Measurements from ENCODE around the gene SGK2.

- TF ChIP-seq CTCF (conservative IDR thresholded peaks at IDR 0.05; ENCODE audit: low read depth, low read length) (no peak), EZH2 (IDR thresholded peaks at IDR 0.05; ENCODE audit: borderline replicate concordance, low read depth, low read length, poor library complexity, severe bottlenecking) (no peak)
Observed at GRCh38 chr20:43605715-43606114, 46.9 kb downstream of the SGK2 start.
